Prostate gland (tissue), 2 donors: ENCODE measurements around the gene GFPT2. TPM values are rescaled to one million over a fixed set of nuclear protein-coding genes. Genes with fewer than 3 reads are reported as not detected.
A peak's percentile ranks its signal among the peaks of the same experiment; 100 is the strongest.

Source experiments
- DNase-seq: peaks from one replicate; pipeline ENCODE4 v3.0.0-alpha.2; 2019; ENCODE audit warnings: low spot score
- H3K27ac ChIP-seq, 2 donors: fragments of 200-600 bp; sonication (generic); 2 replicates each; pipeline ENCODE4 v1.5.1; 2017 to 2019
- H3K27me3 ChIP-seq: fragments of 200-600 bp; sonication (generic); replicated peaks from 2 replicates; pipeline ENCODE4 v1.5.1; 2019; ENCODE audit not compliant: insufficient read depth
- H3K36me3 ChIP-seq, 2 donors: fragments of 200-600 bp; sonication (generic); 1 replicate in 1 of 2; 2 replicates in 1 of 2; pipeline versions ENCODE4 v1.5.1 to v1.8.1; 2017 to 2019
- H3K4me1 ChIP-seq: fragments of 200-600 bp; sonication (generic); replicated peaks from 2 replicates; pipeline ENCODE4 v1.5.1; 2019
- H3K4me3 ChIP-seq, 2 donors: fragments of 200-600 bp; sonication (generic); 2 replicates each; pipeline ENCODE4 v1.5.1; 2017 to 2019
- H3K9me3 ChIP-seq: fragments of 200-600 bp; sonication (generic); 2 replicates; pipeline ENCODE4 v1.5.1; 2017
- POLR2A ChIP-seq: fragments of 450-650 bp; IDR thresholded peaks from one replicate; pipeline ENCODE4 v1.6.1; 2016; ENCODE audit warnings: antibody characterized with exemption, mild to moderate bottlenecking
- POLR2AphosphoS5 ChIP-seq: sonication (generic); formaldehyde crosslinking; IDR thresholded peaks from one replicate; pipeline ENCODE4 v1.6.1; 2017; ENCODE audit warnings: antibody characterized with exemption
- WGBS: methylation state at CpG from one replicate; pipeline ENCODE4 v1.1.5; 2018; 5-methylcytosine and 5-hydroxymethylcytosine counted together
- intact Hi-C: fragments of 100-400 bp; cut with DNase I; formaldehyde crosslinking; loops from one replicate; pipeline ENCODE4 v1.14.2; 2022
- total RNA-seq, 2 donors: library from RNA; depleted of rRNA; stranded (reverse); fragments of >200 nt; gene quantifications; one replicate each; pipeline ENCODE4 v1.1.0, GENCODE V29; 2016
- TF ChIP-seq, protein P1 (sequence below), 4 experiments: fragments of 200-600 bp in 2 of 4; fragments of 450-650 bp in 2 of 4; sonication (generic) in 2 of 4; IDR thresholded peaks; 1 replicate in 3 of 4; 2 replicates in 1 of 4; pipeline ENCODE4 v1.5.1; 2016 to 2019; ENCODE audit warnings: antibody characterized with exemption in 4 of 4, mild to moderate bottlenecking in 2 of 4, moderate library complexity in 2 of 4

GFPT2 gene
- total RNA-seq, 2 donors from 2014 or later = 3.2 to 14.0 TPM

DNA sequence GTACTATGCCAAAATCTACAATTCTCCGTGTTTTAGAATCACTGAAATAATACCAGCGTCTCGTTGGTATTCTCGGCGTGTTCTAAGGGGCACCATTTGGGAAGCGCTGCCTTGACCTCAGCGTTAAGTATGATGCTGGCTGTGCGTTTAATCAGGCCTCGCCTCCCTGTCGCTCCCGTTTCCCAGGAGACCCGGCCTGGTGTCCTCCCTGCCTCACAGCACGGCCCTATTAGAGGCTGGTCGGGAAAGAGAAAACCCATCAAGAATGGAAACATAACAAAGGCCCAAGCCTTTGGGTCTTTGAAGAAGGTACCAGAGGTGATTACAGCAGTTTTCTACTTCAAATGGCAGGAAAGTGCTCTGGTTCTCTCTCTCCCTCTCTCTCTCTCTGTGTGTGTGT, 30.0 kb downstream of the GFPT2 start:
- H3K27ac ChIP-seq = no peak overlapping the region
- H3K27me3 ChIP-seq = no peaks in the 10 kb centered on the region
- 89% methylated on average over 14 of the region's 14 CpGs for WGBS
- H3K9me3 ChIP-seq = no peaks in the 10 kb centered on the region
- DNase-seq = no peak
- TF ChIP-seq POLR2A (no peak), POLR2AphosphoS5 (no peak)
- TF ChIP-seq, protein P1, sequence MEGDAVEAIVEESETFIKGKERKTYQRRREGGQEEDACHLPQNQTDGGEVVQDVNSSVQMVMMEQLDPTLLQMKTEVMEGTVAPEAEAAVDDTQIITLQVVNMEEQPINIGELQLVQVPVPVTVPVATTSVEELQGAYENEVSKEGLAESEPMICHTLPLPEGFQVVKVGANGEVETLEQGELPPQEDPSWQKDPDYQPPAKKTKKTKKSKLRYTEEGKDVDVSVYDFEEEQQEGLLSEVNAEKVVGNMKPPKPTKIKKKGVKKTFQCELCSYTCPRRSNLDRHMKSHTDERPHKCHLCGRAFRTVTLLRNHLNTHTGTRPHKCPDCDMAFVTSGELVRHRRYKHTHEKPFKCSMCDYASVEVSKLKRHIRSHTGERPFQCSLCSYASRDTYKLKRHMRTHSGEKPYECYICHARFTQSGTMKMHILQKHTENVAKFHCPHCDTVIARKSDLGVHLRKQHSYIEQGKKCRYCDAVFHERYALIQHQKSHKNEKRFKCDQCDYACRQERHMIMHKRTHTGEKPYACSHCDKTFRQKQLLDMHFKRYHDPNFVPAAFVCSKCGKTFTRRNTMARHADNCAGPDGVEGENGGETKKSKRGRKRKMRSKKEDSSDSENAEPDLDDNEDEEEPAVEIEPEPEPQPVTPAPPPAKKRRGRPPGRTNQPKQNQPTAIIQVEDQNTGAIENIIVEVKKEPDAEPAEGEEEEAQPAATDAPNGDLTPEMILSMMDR (IDR thresholded peaks at IDR 0.05) = no peak
- H3K4me3 ChIP-seq = no peak overlapping the region
- H3K4me1 ChIP-seq = no peaks in the 10 kb centered on the region
- intact Hi-C loops = no loop called here
- no peaks in the 10 kb centered on the region for H3K36me3 ChIP-seq

GRCh38 chr5:180318456-180319089, 34.6 kb downstream of the GFPT2 start:
- WGBS = 89% methylated on average over 22 of the region's 23 CpGs
- intact Hi-C loops = no loop called here
- no peaks in the 10 kb centered on the region for H3K27me3 ChIP-seq
- H3K27ac ChIP-seq = no peak overlapping the region
- no peaks in the 10 kb centered on the region for H3K36me3 ChIP-seq
- DNase-seq = no peak
- H3K4me1 ChIP-seq = no peaks in the 10 kb centered on the region
- no peaks in the 10 kb centered on the region for H3K9me3 ChIP-seq
- H3K4me3 ChIP-seq = no peak overlapping the region
- TF ChIP-seq POLR2AphosphoS5 = no peak
- TF ChIP-seq, protein P1 (IDR thresholded peaks at IDR 0.05) = no peak
- TF ChIP-seq POLR2A = no peak

DNA sequence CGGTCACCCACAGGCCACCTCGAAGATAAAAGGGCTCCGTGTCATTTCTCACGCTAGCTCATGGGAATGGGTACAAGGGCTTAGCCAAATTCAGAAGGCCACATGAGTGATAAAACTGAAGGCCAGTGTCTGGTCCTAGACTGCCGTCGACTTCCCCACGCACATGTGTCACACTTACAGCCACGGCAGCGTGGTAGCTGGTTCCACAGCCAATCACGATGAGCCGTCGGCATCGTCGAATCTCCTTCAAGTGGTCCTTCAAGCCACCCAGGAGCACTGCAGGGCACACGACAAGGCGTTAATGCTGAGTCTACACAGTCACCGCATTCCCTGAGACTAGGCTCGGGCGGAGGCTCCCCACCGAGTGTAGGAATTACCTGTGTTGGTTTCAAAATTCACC, 36.5 kb downstream of the GFPT2 start:
- Histone ChIP-seq H3K4me1 (no peaks in the 10 kb centered on the region), H3K36me3 (no peaks in the 10 kb centered on the region), H3K9me3 (no peaks in the 10 kb centered on the region), H3K4me3 (no peak overlapping the region), H3K27me3 (no peaks in the 10 kb centered on the region), H3K27ac (no peak overlapping the region)
- WGBS = 93% methylated on average over 20 of the region's 20 CpGs
- TF ChIP-seq POLR2AphosphoS5 (no peak), POLR2A (no peak)
- TF ChIP-seq, protein P1 (IDR thresholded peaks at IDR 0.05) = no peak
- DNase-seq = no peak
- intact Hi-C loops = no loop called here

- Histone ChIP-seq H3K36me3 (no peaks in the 10 kb centered on the region), H3K9me3 (no peaks in the 10 kb centered on the region), H3K27ac (no peak overlapping the region), H3K4me1 (no peaks in the 10 kb centered on the region), H3K27me3 (no peaks in the 10 kb centered on the region), H3K4me3 (no peak overlapping the region)
- TF ChIP-seq POLR2A = no peak
- TF ChIP-seq, protein P1 (IDR thresholded peaks at IDR 0.05) = peak; percentile 66 to 81 (median 68)
- DNase-seq = peak; percentile 21
- 58% methylated on average over 9 of the region's 9 CpGs for WGBS
- intact Hi-C loops = no loop called here
Observed at GRCh38 chr5:180315762-180316212, 37.3 kb downstream of the GFPT2 start.
